Astrocyte of the cerebellum (primary cell): Measurements from ENCODE around the gene ZNF771.

Experiments
- DNase-seq: peaks from one replicate; pipeline ENCODE4 v3.0.0-alpha.2; 2011; ENCODE audit warnings: low read depth
- H3K4me3 ChIP-seq: 2 replicates; pipeline ENCODE4 v1.5.1; 2011; ENCODE audit warnings: mild to moderate bottlenecking, low read depth, low read length, moderate library complexity
- in situ Hi-C: cut with HindIII; loops from 2 replicates; pipeline ENCODE4 v1.10.0; 2017; ENCODE audit warnings: low sequenced_read_pairs
- TF ChIP-seq, protein P1 (sequence below): IDR thresholded peaks from 2 replicates; pipeline ENCODE4 v1.5.1; 2012; ENCODE audit warnings: low read length, low read depth, moderate library complexity, mild to moderate bottlenecking; ENCODE audit errors: missing control alignments

The ZNF771 gene

DNA sequence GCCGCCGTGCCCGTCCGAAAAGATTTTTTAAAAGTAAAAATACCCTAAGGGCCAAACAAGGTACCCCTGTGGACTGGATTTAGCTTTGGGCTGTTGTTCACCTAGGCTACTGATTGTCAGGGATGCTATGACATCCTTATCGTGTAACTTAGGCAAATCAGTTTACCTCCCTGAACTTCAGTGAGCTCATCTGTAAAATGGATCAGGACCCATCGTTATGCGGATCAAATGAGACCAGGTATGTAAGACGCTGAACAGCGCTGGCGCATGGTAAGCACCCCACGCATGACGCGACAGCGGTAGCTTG lies 658 bp upstream of the ZNF771 start:
- TF ChIP-seq, protein P1, sequence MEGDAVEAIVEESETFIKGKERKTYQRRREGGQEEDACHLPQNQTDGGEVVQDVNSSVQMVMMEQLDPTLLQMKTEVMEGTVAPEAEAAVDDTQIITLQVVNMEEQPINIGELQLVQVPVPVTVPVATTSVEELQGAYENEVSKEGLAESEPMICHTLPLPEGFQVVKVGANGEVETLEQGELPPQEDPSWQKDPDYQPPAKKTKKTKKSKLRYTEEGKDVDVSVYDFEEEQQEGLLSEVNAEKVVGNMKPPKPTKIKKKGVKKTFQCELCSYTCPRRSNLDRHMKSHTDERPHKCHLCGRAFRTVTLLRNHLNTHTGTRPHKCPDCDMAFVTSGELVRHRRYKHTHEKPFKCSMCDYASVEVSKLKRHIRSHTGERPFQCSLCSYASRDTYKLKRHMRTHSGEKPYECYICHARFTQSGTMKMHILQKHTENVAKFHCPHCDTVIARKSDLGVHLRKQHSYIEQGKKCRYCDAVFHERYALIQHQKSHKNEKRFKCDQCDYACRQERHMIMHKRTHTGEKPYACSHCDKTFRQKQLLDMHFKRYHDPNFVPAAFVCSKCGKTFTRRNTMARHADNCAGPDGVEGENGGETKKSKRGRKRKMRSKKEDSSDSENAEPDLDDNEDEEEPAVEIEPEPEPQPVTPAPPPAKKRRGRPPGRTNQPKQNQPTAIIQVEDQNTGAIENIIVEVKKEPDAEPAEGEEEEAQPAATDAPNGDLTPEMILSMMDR = no peak
- in situ Hi-C loops = no loop called here
- no peak for DNase-seq
- H3K4me3 ChIP-seq = peak overlapping the region; percentile 78

DNA sequence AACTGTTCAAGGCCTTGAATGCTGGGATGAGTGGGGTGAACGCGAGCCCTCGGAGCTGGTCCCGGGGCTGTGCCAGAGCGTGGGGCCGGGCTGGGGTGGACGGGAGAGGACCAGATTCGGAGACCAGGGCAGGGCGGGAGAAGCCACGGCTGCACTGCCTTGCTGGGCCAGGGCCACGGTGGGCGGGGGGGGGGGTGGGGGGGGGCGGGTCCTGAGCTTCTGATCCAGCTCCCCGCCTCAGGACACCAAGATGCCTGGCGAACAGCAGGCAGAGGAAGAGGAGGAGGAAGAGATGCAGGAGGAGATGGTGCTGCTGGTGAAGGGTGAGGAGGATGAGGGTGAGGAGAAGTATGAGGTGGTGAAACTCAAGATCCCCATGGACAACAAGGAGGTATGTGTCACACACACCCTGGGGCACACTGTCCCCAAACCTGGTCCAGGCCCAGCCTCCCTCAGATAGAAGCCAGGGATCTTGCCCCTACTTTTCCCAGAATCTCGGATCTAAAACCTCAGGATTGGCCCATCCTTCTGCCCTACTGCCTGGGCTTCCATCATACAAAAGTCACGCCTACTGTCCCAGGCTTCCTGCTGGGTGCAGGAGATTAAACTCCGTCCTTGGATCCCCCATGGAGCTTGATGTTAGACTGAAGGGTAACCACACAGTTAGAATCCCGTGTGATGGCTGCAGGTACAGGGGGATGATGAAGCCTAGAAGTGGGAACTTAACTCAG lies 563 bp downstream of the ZNF771 start:
- TF ChIP-seq, protein P1 = no peak
- no peak for DNase-seq
- H3K4me3 ChIP-seq = peak overlapping the region; percentile 78
- in situ Hi-C loops = no loop called here

DNA sequence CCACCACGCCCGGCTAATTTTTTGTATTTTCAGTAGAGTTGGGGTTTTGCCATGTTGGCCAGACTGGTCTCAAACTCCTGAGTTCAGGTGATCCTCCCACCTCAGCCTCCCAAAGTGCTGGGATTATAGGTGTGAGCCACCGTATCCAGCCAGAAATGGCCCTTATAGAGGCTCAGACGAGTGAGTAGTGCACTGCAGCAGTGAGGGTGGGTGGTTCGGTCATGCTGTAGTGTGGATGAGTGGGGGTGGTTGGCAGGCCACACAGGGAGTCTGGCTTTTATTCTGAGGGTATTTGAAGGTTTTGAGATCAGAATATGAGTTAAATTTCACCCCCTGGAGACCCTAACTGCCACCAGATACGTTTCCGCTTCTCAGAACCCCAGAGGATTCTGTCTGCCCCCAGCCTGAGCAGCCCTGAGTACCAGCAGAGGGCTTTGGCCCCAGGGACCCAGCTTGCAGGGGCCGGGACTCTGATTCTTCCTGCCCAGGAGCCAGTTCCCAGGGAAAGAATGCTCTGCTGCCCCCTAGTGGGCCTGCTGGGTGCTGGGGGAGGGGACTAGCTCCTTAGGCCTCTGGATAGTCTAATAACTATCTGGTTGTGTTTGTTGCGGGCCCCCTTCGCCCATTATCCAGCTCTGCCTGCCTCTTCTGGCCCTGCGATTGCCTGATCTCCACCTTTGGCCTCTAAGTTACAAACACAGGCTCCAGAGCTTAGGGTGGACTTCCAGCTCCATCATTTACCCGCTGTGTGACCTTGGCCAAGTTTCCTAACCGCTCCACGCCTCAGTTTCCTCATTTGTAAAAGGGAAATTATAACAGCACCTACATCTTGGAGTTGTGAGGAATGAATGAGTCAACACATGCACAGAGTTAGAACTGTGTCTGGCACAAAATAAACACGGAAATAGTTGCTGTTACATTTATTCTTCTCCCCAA lies 2.0 kb downstream of the ZNF771 start:
- H3K4me3 ChIP-seq = no peak overlapping the region
- TF ChIP-seq, protein P1 = peak; percentile 97
- peak; percentile 73 for DNase-seq
- in situ Hi-C loops = no loop called here

DNA sequence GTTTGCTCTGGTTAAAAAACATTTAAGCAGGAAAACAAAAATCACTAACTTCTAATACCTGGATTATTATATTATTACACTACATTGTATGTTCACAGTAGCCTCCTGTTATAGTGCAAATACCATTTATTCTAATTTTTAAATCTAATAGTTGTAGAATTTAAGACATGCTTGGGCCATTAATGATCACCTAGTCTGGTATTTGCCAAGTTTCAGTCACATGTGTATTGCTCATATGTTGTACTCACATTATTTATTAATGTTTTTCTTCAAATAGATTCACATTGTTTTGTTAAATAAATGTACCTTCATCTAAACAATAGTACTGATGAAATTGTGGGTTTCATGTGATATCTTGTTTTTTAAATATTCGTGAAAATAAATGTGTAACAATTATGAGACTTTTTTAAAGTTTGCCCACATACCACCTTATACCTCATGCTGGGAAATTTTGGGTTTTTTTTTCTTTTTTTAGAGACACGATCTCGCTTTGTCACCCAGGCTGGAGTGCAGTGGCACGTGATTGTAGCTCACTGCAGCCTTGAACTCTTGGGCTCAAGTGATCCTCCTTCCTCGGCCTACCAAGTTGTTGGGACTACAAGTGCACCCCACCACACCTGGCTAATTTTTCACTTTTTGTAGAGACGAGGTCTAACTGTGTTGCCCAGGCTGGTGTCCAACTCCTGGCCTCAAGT lies 5.9 kb downstream of the ZNF771 start:
- DNase-seq = no peak
- H3K4me3 ChIP-seq = no peak overlapping the region
- TF ChIP-seq, protein P1 = no peak
- in situ Hi-C loops = no loop called here

DNA sequence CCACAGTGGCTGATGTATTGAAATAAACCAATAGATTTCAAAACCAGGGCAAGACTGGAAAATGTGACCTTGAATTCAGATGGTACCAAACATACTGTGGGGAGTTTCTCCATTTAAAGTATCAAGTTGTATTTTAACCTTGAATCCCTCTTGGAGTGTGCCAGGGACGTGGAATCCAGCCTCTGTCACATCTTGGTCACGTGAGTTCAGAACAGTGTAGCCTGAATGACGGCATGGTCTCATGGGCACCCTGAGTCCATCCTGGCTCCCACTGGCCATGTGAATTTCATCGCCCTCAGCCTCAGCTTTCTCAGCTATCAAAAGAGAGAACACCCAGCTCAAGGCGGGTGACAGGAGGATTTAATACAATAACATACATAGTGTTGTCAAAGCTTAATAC lies 6.8 kb downstream of the ZNF771 start:
- no peak overlapping the region for H3K4me3 ChIP-seq
- in situ Hi-C loops = no loop called here
- TF ChIP-seq, protein P1 = no peak
- DNase-seq = no peak

DNA sequence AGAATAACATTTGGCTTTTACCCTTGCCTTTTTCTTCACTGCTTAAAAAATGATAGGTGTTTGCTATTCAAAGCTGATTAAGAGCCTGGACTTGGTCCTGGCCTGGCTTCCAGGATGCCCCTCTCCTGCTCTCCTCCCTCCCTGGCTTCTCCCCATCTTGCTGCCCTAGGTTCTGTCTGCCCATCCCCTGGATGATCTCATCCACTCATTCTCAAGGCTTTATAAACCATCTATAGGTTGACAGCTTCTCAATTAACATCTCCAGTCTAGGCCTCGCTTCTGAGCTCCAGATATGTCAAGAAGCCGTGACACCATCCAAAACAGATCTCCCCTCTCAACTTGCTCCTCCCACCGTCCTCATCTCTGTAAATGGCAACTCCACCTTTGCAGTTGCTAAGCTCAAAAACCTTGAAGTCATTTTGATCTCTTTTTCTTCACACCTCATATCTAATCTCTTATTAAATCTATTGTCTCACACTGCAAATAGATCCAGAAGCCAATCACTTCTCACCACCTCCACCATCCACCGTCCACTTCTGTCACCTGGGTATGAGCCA lies 8.7 kb downstream of the ZNF771 start:
- no peak for DNase-seq
- no peak overlapping the region for H3K4me3 ChIP-seq
- in situ Hi-C loops = no loop called here
- TF ChIP-seq, protein P1 = no peak
